HG03196 (cell line): ENCODE measurements around the gene VPS37D.
A peak's percentile ranks its signal among the peaks of the same experiment; 100 is the strongest.
"Not testable (repeated sequence)": the region's sequence is repeated elsewhere in the genome, so short reads cannot be mapped to it uniquely, and the experiment has no call there.

Source experiments
- ATAC-seq: cut with Tn5 transposase; IDR thresholded peaks from one replicate; pipeline ENCODE4 v1.9.1; 2021; ENCODE audit not compliant: unreplicated experiment

Gene VPS37D

GRCh38 chr7:73667344-73668102 lies at the start of gene VPS37D:
TSS of gene VPS37D (plus strand) at chr7:73667831. CDS start at chr7:73667959, 128 bp downstream.
- peak; percentile 88 for ATAC-seq

GRCh38 chr7:73618538-73618937 lies 49.1 kb upstream of the VPS37D start:
- ATAC-seq, result no peak

- ATAC-seq, result not testable (repeated sequence)
Measured at GRCh38 chr7:73619394-73619793, 48.2 kb upstream of the VPS37D start.

- no peak for ATAC-seq
Measured at GRCh38 chr7:73621168-73622063, 46.2 kb upstream of the VPS37D start.

- no peak for ATAC-seq
Measured at GRCh38 chr7:73622527-73622908, 45.1 kb upstream of the VPS37D start.

GRCh38 chr7:73622909-73623797 lies 44.5 kb upstream of the VPS37D start:
- ATAC-seq, result no peak

- ATAC-seq, result no peak
Measured at GRCh38 chr7:73623798-73624668, 43.6 kb upstream of the VPS37D start, which contains the start of gene MLXIPL. TSS of gene MLXIPL (minus strand) at chr7:73624522. CDS start at chr7:73624492, 30 bp downstream.

- no peak for ATAC-seq
Measured at GRCh38 chr7:73624669-73625001, 43.0 kb upstream of the VPS37D start.

GRCh38 chr7:73625276-73625675 lies 42.4 kb upstream of the VPS37D start:
- no peak for ATAC-seq

- no peak for ATAC-seq
Measured at GRCh38 chr7:73626814-73627213, 40.8 kb upstream of the VPS37D start.

- ATAC-seq, result no peak
Measured at GRCh38 chr7:73628504-73628903, 39.1 kb upstream of the VPS37D start.

- no peak for ATAC-seq
Measured at GRCh38 chr7:73631558-73631957, 36.1 kb upstream of the VPS37D start.

- no peak for ATAC-seq
Measured at GRCh38 chr7:73633323-73633722, 34.3 kb upstream of the VPS37D start.

- ATAC-seq, result no peak
Measured at GRCh38 chr7:73633844-73634243, 33.8 kb upstream of the VPS37D start.

GRCh38 chr7:73635428-73636200 lies 32.0 kb upstream of the VPS37D start:
- no peak for ATAC-seq

- ATAC-seq, result no peak
Measured at GRCh38 chr7:73638911-73639310, 28.7 kb upstream of the VPS37D start.

- ATAC-seq, result no peak
Measured at GRCh38 chr7:73642834-73643233, 24.8 kb upstream of the VPS37D start.

- no peak for ATAC-seq
Measured at GRCh38 chr7:73644688-73645286, 22.8 kb upstream of the VPS37D start.

- ATAC-seq, result no peak
Measured at GRCh38 chr7:73645643-73646174, 21.9 kb upstream of the VPS37D start.
